HEK293 (cell line): Measurements from ENCODE around the gene PTPRA.

Experiments
- CTCF ChIA-PET: fragments of 350-600 bp; formaldehyde crosslinking; extraction: SDS; loops from one replicate; lab custom pipeline; 2021; ENCODE audit warnings: antibody characterized with exemption; lab: Yijun Ruan, JAX
- POLR2A ChIA-PET: fragments of 300-600 bp; formaldehyde crosslinking; extraction: SDS; loops from one replicate; lab custom pipeline; 2020; ENCODE audit warnings: antibody characterized with exemption, inconsistent platforms; lab: Yijun Ruan, JAX
- H3K27ac ChIP-seq: fragments of 200-500 bp; sonication (Bioruptor generic); 2 replicates; pipeline ENCODE4 v1.5.1; 2014; ENCODE audit warnings: low read depth, low read length, control low read depth, inconsistent platforms; ENCODE audit errors: extremely low read depth
- H3K36me3 ChIP-seq, 2 experiments: fragments of 200-500 bp in 1 of 2; sonication (Bioruptor generic) in 1 of 2; 1 replicate in 1 of 2; 2 replicates in 1 of 2; pipeline ENCODE4 v1.5.1; 2014 to 2017; ENCODE audit warnings: inconsistent platforms in 2 of 2, low read length in 2 of 2; ENCODE audit not compliant: control insufficient read depth in 2 of 2, insufficient read depth in 1 of 2
- H3K4me1 ChIP-seq: fragments of 200-500 bp; sonication (Bioruptor generic); 2 replicates; pipeline ENCODE4 v1.5.1; 2014; ENCODE audit warnings: mild to moderate bottlenecking, low read length, inconsistent platforms; ENCODE audit not compliant: control insufficient read depth, insufficient read depth
- H3K4me3 ChIP-seq: 2 replicates; pipeline ENCODE4 v1.5.1; 2011; ENCODE audit warnings: low read depth, mild to moderate bottlenecking, control low read depth, low read length, moderate library complexity
- H3K9me3 ChIP-seq: fragments of 200-500 bp; sonication (Bioruptor generic); 2 replicates; pipeline ENCODE4 v1.5.1; 2014; ENCODE audit warnings: low read depth, low read length, inconsistent platforms; ENCODE audit not compliant: control insufficient read depth, insufficient read depth
- HOXC10 ChIP-seq: sonication (generic); formaldehyde crosslinking; IDR thresholded peaks from 2 replicates; pipeline ENCODE4 v1.8.1; 2023; ENCODE audit warnings: mild to moderate bottlenecking, missing genetic modification reagents
- IKZF3 ChIP-seq: fragments of 450-650 bp; IDR thresholded peaks from 2 replicates; pipeline ENCODE4 v1.5.0; 2018; ENCODE audit warnings: missing biosample characterization, mild to moderate bottlenecking, missing genetic modification characterization, moderate library complexity
- KLF8 ChIP-seq: fragments of 450-650 bp; formaldehyde crosslinking; IDR thresholded peaks from 2 replicates; pipeline ENCODE4 v1.5.1; 2016; ENCODE audit warnings: missing biosample characterization, missing genetic modification characterization
- OVOL3 ChIP-seq: fragments of 450-650 bp; formaldehyde crosslinking; IDR thresholded peaks from 2 replicates; pipeline ENCODE4 v1.5.1; 2016; ENCODE audit warnings: missing biosample characterization, missing genetic modification characterization
- YY2 ChIP-seq: fragments of 450-650 bp; formaldehyde crosslinking; IDR thresholded peaks from 2 replicates; pipeline ENCODE4 v1.5.1; 2016; ENCODE audit warnings: missing biosample characterization, missing genetic modification characterization
- ZNF169 ChIP-seq: fragments of 450-650 bp; formaldehyde crosslinking; IDR thresholded peaks from 2 replicates; pipeline ENCODE4 v1.5.1; 2016; ENCODE audit warnings: missing biosample characterization, missing genetic modification characterization
- ZNF221 ChIP-seq: fragments of 450-650 bp; formaldehyde crosslinking; IDR thresholded peaks from 2 replicates; pipeline ENCODE4 v1.5.1; 2017; ENCODE audit warnings: missing biosample characterization, missing genetic modification characterization, borderline replicate concordance
- ZNF23 ChIP-seq: fragments of 450-650 bp; formaldehyde crosslinking; IDR thresholded peaks from 2 replicates; pipeline ENCODE4 v1.5.1; 2016; ENCODE audit warnings: missing biosample characterization, missing genetic modification characterization, borderline replicate concordance
- ZNF24 ChIP-seq: fragments of 450-650 bp; formaldehyde crosslinking; IDR thresholded peaks from 2 replicates; pipeline ENCODE4 v1.5.1; 2016; ENCODE audit warnings: missing biosample characterization, missing genetic modification characterization
- ZNF335 ChIP-seq: fragments of 450-650 bp; formaldehyde crosslinking; conservative IDR thresholded peaks from 2 replicates; pipeline ENCODE4 v1.5.1; 2016; ENCODE audit warnings: missing biosample characterization, missing genetic modification characterization
- ZNF404 ChIP-seq: fragments of 450-650 bp; formaldehyde crosslinking; IDR thresholded peaks from 2 replicates; pipeline ENCODE4 v1.5.1; 2017; ENCODE audit warnings: missing biosample characterization, missing genetic modification characterization
- ZNF423 ChIP-seq: fragments of 450-650 bp; formaldehyde crosslinking; IDR thresholded peaks from 2 replicates; pipeline ENCODE4 v1.5.1; 2016; ENCODE audit warnings: missing biosample characterization, missing genetic modification characterization
- ZNF555 ChIP-seq: fragments of 450-650 bp; formaldehyde crosslinking; conservative IDR thresholded peaks from 2 replicates; pipeline ENCODE4 v1.5.1; 2017; ENCODE audit warnings: missing biosample characterization, mild to moderate bottlenecking, missing genetic modification characterization, inconsistent platforms
- ZNF558 ChIP-seq: fragments of 450-650 bp; formaldehyde crosslinking; IDR thresholded peaks from 2 replicates; pipeline ENCODE4 v1.5.1; 2016; ENCODE audit warnings: missing biosample characterization, missing genetic modification characterization
- ZNF624 ChIP-seq: fragments of 450-650 bp; formaldehyde crosslinking; IDR thresholded peaks from 2 replicates; pipeline ENCODE4 v1.5.1; 2017; ENCODE audit warnings: missing biosample characterization, missing genetic modification characterization
- ZNF629 ChIP-seq: fragments of 450-650 bp; formaldehyde crosslinking; IDR thresholded peaks from 2 replicates; pipeline ENCODE4 v1.5.1; 2017; ENCODE audit warnings: missing biosample characterization, missing genetic modification characterization
- ZNF701 ChIP-seq: fragments of 450-650 bp; formaldehyde crosslinking; IDR thresholded peaks from 2 replicates; pipeline ENCODE4 v1.5.1; 2016; ENCODE audit warnings: missing biosample characterization, missing genetic modification characterization
- ZNF785 ChIP-seq: fragments of 450-650 bp; formaldehyde crosslinking; IDR thresholded peaks from 2 replicates; pipeline ENCODE4 v1.5.1; 2016; ENCODE audit warnings: missing biosample characterization, missing genetic modification characterization
- TF ChIP-seq, protein P1 (sequence below): fragments of 450-650 bp; formaldehyde crosslinking; IDR thresholded peaks from 2 replicates; pipeline ENCODE4 v1.5.1; 2017; ENCODE audit warnings: missing biosample characterization, mild to moderate bottlenecking, missing genetic modification characterization, moderate library complexity
- TF ChIP-seq, protein P2 (sequence below): fragments of 450-650 bp; formaldehyde crosslinking; IDR thresholded peaks from 2 replicates; pipeline ENCODE4 v1.5.1; 2016; ENCODE audit warnings: missing biosample characterization, missing genetic modification characterization
- TF ChIP-seq, protein P3 (sequence below): fragments of 450-650 bp; formaldehyde crosslinking; IDR thresholded peaks from 2 replicates; pipeline ENCODE4 v1.5.1; 2016; ENCODE audit warnings: missing biosample characterization, missing genetic modification characterization
- TF ChIP-seq, protein P4 (sequence below): fragments of 450-650 bp; formaldehyde crosslinking; IDR thresholded peaks from 2 replicates; pipeline ENCODE4 v1.5.1; 2016; ENCODE audit warnings: missing biosample characterization, missing genetic modification characterization
- TF ChIP-seq, protein P5 (sequence below): fragments of 450-650 bp; formaldehyde crosslinking; IDR thresholded peaks from 2 replicates; pipeline ENCODE4 v1.5.1; 2016; ENCODE audit warnings: missing biosample characterization, missing genetic modification characterization
- TF ChIP-seq, protein P6 (sequence below): fragments of 450-650 bp; formaldehyde crosslinking; IDR thresholded peaks from 2 replicates; pipeline ENCODE4 v1.5.1; 2017; ENCODE audit warnings: missing biosample characterization, missing genetic modification characterization
- TF ChIP-seq, protein P7 (sequence below): fragments of 450-650 bp; formaldehyde crosslinking; IDR thresholded peaks from 2 replicates; pipeline ENCODE4 v1.5.1; 2016; ENCODE audit warnings: missing biosample characterization, missing genetic modification characterization

The PTPRA gene

DNA sequence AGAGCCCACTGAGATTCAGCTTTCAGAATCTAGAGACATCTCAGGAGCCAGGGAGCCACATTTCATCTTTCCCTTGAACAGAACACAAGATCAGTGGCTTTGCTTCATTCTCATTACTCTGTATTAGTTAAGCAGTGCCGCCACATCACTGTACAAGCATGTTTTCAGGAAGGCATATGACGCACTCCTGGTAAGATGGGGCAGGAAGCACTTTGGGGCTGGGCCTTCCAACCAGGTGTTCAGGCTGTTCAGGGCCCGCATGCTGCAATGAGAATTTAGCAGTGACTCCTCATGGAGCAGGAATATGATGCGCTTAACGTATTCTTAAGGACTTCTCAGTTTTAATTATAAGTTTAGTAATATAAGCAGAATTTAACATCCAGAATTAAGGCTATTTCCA is 140.5 kb downstream of the PTPRA start:
- Histone ChIP-seq H3K4me1 (no peaks in the 10 kb centered on the region), H3K9me3 (no peaks in the 10 kb centered on the region), H3K36me3 (peaks cover 26 to 70% of the 10 kb centered on the region in 2 experiments), H3K4me3 (no peak overlapping the region), H3K27ac (no peak overlapping the region)
- POLR2A ChIA-PET = no interaction called here
- CTCF ChIA-PET = interaction anchor here (2.2 kb wide), 1 partner anchor 13 kb away, joined by 10 read pairs; no protein-coding TSS in a partner anchor
- TF ChIP-seq, protein P1, sequence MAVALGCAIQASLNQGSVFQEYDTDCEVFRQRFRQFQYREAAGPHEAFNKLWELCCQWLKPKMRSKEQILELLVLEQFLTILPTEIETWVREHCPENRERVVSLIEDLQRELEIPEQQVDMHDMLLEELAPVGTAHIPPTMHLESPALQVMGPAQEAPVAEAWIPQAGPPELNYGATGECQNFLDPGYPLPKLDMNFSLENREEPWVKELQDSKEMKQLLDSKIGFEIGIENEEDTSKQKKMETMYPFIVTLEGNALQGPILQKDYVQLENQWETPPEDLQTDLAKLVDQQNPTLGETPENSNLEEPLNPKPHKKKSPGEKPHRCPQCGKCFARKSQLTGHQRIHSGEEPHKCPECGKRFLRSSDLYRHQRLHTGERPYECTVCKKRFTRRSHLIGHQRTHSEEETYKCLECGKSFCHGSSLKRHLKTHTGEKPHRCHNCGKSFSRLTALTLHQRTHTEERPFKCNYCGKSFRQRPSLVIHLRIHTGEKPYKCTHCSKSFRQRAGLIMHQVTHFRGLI (tag by site-specific recombination) = no peak
- no peak for TF ChIP-seq ZNF169 (tag by site-specific recombination)
- TF ChIP-seq ZNF558 (tag by site-specific recombination) = no peak
- TF ChIP-seq ZNF423 = no peak
- TF ChIP-seq ZNF24 (tag by site-specific recombination) = no peak
- no peak for TF ChIP-seq ZNF221 (tag by site-specific recombination)
- no peak for TF ChIP-seq ZNF701 (tag by site-specific recombination)
- no peak for TF ChIP-seq YY2
- TF ChIP-seq ZNF335 (tag by site-specific recombination) = no peak
- no peak for TF ChIP-seq ZNF629 (tag by site-specific recombination)
- TF ChIP-seq ZNF23 = no peak
- no peak for TF ChIP-seq ZNF404
- no peak for TF ChIP-seq IKZF3 (tag by site-specific recombination)
- TF ChIP-seq, protein P2, sequence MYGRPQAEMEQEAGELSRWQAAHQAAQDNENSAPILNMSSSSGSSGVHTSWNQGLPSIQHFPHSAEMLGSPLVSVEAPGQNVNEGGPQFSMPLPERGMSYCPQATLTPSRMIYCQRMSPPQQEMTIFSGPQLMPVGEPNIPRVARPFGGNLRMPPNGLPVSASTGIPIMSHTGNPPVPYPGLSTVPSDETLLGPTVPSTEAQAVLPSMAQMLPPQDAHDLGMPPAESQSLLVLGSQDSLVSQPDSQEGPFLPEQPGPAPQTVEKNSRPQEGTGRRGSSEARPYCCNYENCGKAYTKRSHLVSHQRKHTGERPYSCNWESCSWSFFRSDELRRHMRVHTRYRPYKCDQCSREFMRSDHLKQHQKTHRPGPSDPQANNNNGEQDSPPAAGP (tag by site-specific recombination) = no peak
- no peak for TF ChIP-seq ZNF624 (tag by site-specific recombination)
- no peak for TF ChIP-seq ZNF555 (tag by site-specific recombination)
- TF ChIP-seq, protein P3, sequence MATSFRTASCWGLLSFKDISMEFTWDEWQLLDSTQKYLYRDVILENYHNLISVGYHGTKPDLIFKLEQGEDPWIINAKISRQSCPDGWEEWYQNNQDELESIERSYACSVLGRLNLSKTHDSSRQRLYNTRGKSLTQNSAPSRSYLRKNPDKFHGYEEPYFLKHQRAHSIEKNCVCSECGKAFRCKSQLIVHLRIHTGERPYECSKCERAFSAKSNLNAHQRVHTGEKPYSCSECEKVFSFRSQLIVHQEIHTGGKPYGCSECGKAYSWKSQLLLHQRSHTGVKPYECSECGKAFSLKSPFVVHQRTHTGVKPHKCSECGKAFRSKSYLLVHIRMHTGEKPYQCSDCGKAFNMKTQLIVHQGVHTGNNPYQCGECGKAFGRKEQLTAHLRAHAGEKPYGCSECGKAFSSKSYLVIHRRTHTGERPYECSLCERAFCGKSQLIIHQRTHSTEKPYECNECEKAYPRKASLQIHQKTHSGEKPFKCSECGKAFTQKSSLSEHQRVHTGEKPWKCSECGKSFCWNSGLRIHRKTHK (tag by site-specific recombination) = no peak
- no peak for TF ChIP-seq OVOL3 (tag by site-specific recombination)
- TF ChIP-seq KLF8 = no peak

DNA sequence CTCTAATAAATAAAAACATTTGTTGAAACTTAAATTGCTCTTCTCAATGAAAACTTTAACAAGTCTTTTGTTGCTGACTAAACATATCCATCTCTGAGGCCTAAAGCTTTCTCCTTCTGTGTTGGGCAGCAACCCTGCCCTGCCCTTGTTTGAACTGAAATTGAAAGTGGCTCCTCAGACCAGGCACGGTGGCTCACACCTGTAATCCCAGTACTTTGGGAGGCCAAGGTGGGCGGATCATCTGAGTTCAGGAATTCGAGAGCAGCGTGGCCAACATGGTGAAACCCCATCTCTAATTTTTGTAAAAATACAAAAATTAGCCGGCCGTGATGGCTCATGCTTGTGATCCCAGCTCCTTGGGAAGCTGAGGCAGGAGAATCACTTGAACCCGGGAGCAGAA is 140.9 kb downstream of the PTPRA start:
- Histone ChIP-seq H3K4me1 (no peaks in the 10 kb centered on the region), H3K4me3 (no peak overlapping the region)
- TF ChIP-seq, protein P4, sequence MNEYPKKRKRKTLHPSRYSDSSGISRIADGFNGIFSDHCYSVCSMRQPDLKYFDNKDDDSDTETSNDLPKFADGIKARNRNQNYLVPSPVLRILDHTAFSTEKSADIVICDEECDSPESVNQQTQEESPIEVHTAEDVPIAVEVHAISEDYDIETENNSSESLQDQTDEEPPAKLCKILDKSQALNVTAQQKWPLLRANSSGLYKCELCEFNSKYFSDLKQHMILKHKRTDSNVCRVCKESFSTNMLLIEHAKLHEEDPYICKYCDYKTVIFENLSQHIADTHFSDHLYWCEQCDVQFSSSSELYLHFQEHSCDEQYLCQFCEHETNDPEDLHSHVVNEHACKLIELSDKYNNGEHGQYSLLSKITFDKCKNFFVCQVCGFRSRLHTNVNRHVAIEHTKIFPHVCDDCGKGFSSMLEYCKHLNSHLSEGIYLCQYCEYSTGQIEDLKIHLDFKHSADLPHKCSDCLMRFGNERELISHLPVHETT (tag by site-specific recombination) = no peak
- no peak for TF ChIP-seq IKZF3 (tag by site-specific recombination)
- no peak for TF ChIP-seq ZNF785
- TF ChIP-seq, protein P5, sequence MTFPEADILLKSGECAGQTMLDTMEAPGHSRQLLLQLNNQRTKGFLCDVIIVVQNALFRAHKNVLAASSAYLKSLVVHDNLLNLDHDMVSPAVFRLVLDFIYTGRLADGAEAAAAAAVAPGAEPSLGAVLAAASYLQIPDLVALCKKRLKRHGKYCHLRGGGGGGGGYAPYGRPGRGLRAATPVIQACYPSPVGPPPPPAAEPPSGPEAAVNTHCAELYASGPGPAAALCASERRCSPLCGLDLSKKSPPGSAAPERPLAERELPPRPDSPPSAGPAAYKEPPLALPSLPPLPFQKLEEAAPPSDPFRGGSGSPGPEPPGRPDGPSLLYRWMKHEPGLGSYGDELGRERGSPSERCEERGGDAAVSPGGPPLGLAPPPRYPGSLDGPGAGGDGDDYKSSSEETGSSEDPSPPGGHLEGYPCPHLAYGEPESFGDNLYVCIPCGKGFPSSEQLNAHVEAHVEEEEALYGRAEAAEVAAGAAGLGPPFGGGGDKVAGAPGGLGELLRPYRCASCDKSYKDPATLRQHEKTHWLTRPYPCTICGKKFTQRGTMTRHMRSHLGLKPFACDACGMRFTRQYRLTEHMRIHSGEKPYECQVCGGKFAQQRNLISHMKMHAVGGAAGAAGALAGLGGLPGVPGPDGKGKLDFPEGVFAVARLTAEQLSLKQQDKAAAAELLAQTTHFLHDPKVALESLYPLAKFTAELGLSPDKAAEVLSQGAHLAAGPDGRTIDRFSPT (tag by site-specific recombination) = no peak
- TF ChIP-seq, protein P6, sequence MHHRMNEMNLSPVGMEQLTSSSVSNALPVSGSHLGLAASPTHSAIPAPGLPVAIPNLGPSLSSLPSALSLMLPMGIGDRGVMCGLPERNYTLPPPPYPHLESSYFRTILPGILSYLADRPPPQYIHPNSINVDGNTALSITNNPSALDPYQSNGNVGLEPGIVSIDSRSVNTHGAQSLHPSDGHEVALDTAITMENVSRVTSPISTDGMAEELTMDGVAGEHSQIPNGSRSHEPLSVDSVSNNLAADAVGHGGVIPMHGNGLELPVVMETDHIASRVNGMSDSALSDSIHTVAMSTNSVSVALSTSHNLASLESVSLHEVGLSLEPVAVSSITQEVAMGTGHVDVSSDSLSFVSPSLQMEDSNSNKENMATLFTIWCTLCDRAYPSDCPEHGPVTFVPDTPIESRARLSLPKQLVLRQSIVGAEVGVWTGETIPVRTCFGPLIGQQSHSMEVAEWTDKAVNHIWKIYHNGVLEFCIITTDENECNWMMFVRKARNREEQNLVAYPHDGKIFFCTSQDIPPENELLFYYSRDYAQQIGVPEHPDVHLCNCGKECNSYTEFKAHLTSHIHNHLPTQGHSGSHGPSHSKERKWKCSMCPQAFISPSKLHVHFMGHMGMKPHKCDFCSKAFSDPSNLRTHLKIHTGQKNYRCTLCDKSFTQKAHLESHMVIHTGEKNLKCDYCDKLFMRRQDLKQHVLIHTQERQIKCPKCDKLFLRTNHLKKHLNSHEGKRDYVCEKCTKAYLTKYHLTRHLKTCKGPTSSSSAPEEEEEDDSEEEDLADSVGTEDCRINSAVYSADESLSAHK (tag by site-specific recombination) = no peak
- no peak for TF ChIP-seq HOXC10
- TF ChIP-seq OVOL3 (tag by site-specific recombination) = no peak
- TF ChIP-seq, protein P7, sequence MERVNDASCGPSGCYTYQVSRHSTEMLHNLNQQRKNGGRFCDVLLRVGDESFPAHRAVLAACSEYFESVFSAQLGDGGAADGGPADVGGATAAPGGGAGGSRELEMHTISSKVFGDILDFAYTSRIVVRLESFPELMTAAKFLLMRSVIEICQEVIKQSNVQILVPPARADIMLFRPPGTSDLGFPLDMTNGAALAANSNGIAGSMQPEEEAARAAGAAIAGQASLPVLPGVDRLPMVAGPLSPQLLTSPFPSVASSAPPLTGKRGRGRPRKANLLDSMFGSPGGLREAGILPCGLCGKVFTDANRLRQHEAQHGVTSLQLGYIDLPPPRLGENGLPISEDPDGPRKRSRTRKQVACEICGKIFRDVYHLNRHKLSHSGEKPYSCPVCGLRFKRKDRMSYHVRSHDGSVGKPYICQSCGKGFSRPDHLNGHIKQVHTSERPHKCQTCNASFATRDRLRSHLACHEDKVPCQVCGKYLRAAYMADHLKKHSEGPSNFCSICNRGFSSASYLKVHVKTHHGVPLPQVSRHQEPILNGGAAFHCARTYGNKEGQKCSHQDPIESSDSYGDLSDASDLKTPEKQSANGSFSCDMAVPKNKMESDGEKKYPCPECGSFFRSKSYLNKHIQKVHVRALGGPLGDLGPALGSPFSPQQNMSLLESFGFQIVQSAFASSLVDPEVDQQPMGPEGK (tag by site-specific recombination) = no peak

More for the DNA sequence above, 140.9 kb downstream of the PTPRA start:
- ChIA-PET CTCF (interaction anchor here (0.5 to 2.2 kb wide), 3 partner anchors 13 to 281 kb away, joined by 3 to 10 read pairs (median 3); no protein-coding TSS in a partner anchor), POLR2A (no interaction called here)
- Histone ChIP-seq H3K36me3 (peaks cover 26 to 66% of the 10 kb centered on the region in 2 experiments), H3K9me3 (no peaks in the 10 kb centered on the region), H3K27ac (no peak overlapping the region)
